RWPE2 (cell line): Measurements from ENCODE around the gene SPATA13.

Experiments used
- ATAC-seq: fragments of 200-7000 bp; cut with Tn5 transposase; 3 replicates; pipeline ENCODE4 v1.9.1; 2021; ENCODE audit warnings: low read depth
- DNase-seq: peaks from one replicate; pipeline ENCODE4 v3.0.0-alpha.2; 2020; ENCODE audit warnings: low spot score
- H3K27ac ChIP-seq: fragments of 450-650 bp; 2 replicates; pipeline ENCODE4 v1.5.1; 2017; ENCODE audit warnings: mild to moderate bottlenecking; ENCODE audit not compliant: poor library complexity, severe bottlenecking
- H3K27me3 ChIP-seq: fragments of 250-450 bp; sonication (Bioruptor Pico); 2 replicates; pipeline ENCODE4 v1.5.1; 2021; ENCODE audit warnings: mild to moderate bottlenecking, moderate library complexity; ENCODE audit not compliant: insufficient read depth, poor library complexity, severe bottlenecking
- H3K36me3 ChIP-seq: fragments of 250-450 bp; sonication (Bioruptor Pico); 2 replicates; pipeline ENCODE4 v1.5.1; 2020; ENCODE audit warnings: low read depth, mild to moderate bottlenecking, moderate library complexity
- H3K4me1 ChIP-seq: fragments of 250-450 bp; sonication (Bioruptor Pico); 2 replicates; pipeline ENCODE4 v1.5.1; 2021; ENCODE audit warnings: mild to moderate bottlenecking, moderate library complexity; ENCODE audit not compliant: insufficient read depth, poor library complexity, severe bottlenecking
- H3K4me3 ChIP-seq: fragments of 250-450 bp; sonication (Bioruptor Pico); 2 replicates; pipeline ENCODE4 v1.5.1; 2021; ENCODE audit warnings: mild to moderate bottlenecking, moderate library complexity; ENCODE audit not compliant: severe bottlenecking
- H3K9me3 ChIP-seq: fragments of 250-450 bp; sonication (Bioruptor Pico); 2 replicates; pipeline ENCODE4 v1.5.1; 2021; ENCODE audit warnings: mild to moderate bottlenecking, moderate library complexity; ENCODE audit not compliant: severe bottlenecking
- CTCF ChIP-seq: fragments of 450-650 bp; IDR thresholded peaks from one replicate; pipeline ENCODE4 v1.5.1; 2017; ENCODE audit warnings: mild to moderate bottlenecking, moderate library complexity; ENCODE audit not compliant: poor library complexity, severe bottlenecking

SPATA13 gene

DNA sequence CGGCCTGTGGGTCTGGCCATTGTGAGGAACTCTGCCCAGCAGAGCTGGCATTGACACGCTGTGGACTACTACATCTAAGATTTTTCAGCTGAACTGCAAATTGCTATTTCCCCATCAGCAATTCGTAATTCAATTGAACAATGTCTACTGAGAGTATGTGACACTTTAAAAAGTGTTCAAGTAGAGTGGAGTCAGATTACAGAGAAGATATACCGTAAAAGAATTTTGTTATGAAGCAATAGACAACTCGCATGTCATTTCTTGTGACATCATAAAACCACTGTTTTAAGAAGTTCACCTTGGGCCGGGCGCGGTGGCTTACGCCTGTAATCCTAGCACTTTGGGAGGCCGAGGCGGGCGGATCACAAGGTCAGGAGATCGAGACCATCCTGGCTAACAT, 116.3 kb downstream of the SPATA13 start:
- no peaks in the 10 kb centered on the region for H3K36me3 ChIP-seq
- no peak for ATAC-seq
- H3K4me1 ChIP-seq = no peaks in the 10 kb centered on the region
- H3K27me3 ChIP-seq = no peaks in the 10 kb centered on the region
- no peak overlapping the region for H3K27ac ChIP-seq
- DNase-seq = no peak
- no peak for TF ChIP-seq CTCF
- H3K4me3 ChIP-seq = no peak overlapping the region
- no peaks in the 10 kb centered on the region for H3K9me3 ChIP-seq

DNA sequence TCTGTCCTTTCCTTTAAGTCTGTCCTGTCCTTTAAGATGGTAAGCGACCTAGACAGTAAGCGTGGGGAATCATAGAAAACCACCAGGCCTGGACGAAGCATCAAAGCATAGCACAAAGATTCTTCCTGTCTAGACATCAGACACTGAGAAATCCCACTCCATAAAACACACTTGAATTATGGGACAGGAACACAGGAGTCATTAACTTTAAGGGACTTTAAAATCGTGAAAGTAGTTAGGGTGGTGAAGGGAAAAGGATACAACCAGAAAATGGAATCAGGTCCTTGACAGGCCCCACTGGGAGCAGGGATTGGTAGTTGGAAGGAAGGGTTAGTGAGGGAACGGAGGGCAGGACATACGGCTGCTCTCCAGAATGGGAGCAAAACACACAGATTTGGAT, 117.2 kb downstream of the SPATA13 start:
- no peak for TF ChIP-seq CTCF
- no peak for ATAC-seq
- Histone ChIP-seq H3K4me1 (no peaks in the 10 kb centered on the region), H3K27ac (no peak overlapping the region), H3K4me3 (no peak overlapping the region), H3K36me3 (no peaks in the 10 kb centered on the region), H3K27me3 (no peaks in the 10 kb centered on the region), H3K9me3 (no peaks in the 10 kb centered on the region)
- DNase-seq = no peak

DNA sequence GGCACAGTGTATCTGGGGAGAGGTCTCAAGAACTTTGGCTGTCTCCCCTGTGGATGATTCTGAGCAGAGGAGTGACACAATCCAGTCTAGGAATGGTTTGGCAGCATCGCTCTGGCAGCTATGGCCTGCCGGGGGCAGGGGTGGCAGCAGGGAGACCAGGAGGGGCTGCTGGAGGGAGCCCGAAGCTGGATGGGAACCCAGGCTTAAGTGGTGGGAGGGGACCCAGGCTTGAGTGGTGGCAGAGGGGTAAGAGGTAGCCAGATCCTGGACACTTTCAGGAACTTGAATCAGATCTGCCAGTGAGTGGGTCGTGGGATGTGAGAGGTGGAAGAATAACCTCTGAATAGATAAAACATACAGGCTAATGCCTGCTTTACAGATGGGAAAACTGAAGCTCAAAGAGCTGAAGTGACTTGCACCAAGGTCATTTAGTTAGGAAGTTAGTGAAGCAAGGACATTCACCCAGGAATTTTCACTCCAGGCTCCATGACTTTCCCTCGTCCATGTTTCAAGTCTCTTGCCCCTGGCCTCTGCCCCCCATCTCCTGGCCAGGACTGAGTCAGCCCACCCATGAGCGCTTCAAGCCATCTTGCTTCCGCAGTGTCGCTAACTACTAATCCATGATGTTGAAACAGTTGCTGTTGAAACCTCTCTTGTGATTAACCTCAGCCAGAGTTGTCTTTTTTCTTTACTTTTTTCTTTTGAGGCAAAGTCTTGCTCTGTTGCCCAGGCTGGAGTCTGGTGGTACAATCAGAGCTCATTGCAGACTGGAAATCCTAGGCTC, 119.0 kb downstream of the SPATA13 start:
- no peak for ATAC-seq
- Histone ChIP-seq H3K9me3 (no peaks in the 10 kb centered on the region), H3K4me3 (no peak overlapping the region), H3K36me3 (no peaks in the 10 kb centered on the region), H3K27ac (no peak overlapping the region), H3K4me1 (no peaks in the 10 kb centered on the region), H3K27me3 (no peaks in the 10 kb centered on the region)
- DNase-seq = no peak
- TF ChIP-seq CTCF = no peak

DNA sequence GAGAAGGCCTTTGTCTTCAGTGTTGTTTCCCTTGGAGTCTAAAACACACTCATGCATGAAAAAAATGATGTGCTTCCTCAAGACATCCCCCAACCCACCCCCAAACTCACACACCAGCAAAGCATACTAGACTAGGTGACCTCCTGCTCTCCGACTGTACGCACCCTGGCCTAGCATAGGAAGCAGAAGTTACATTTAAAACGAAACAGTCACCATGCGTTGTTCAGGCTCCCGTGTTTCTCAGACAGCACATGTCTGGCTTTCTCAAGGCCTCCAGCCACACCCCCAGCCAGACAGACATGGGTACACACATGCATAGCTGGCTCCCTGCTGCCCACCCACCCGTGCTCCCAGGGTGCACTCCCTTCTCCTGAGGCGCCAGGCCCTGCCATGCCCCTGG, 120.2 kb downstream of the SPATA13 start:
- no peak for TF ChIP-seq CTCF
- DNase-seq (no peak), ATAC-seq (no peak)
- Histone ChIP-seq H3K27ac (no peak overlapping the region), H3K27me3 (no peaks in the 10 kb centered on the region), H3K9me3 (no peaks in the 10 kb centered on the region), H3K4me1 (no peaks in the 10 kb centered on the region), H3K4me3 (no peak overlapping the region), H3K36me3 (no peaks in the 10 kb centered on the region)

GRCh38 chr13:24281188-24282008, 120.9 kb downstream of the SPATA13 start:
- H3K4me3 ChIP-seq = no peak overlapping the region
- no peak for TF ChIP-seq CTCF
- H3K9me3 ChIP-seq = no peaks in the 10 kb centered on the region
- no peaks in the 10 kb centered on the region for H3K27me3 ChIP-seq
- DNase-seq (no peak), ATAC-seq (no peak)
- H3K27ac ChIP-seq = no peak overlapping the region
- no peaks in the 10 kb centered on the region for H3K36me3 ChIP-seq
- no peaks in the 10 kb centered on the region for H3K4me1 ChIP-seq
